Endothelial cell of umbilical vein (primary cell): ENCODE measurements around the gene NTNG1. TPM values are rescaled to one million over a fixed set of nuclear protein-coding genes. Genes with fewer than 3 reads are reported as not detected.

Source experiments
- BruUV-seq: library from RNA; stranded (reverse); fragments of 400-500 nt; replicated peaks from 2 replicates; lab custom pipeline; 2021; lab: Mats Ljungman, UMichigan
- CTCF ChIA-PET: fragments of 300-600, 350-600 bp; sonication (Branson Sonifier 250); formaldehyde crosslinking; loops from one replicate; lab custom pipeline; 2021; ENCODE audit warnings: antibody characterized with exemption, inconsistent platforms; lab: Charles Lee
- POLR2A ChIA-PET: fragments of 300-600, 350-600 bp; sonication (Branson Sonifier 250); formaldehyde crosslinking; loops from one replicate; lab custom pipeline; 2021; ENCODE audit warnings: antibody characterized with exemption, inconsistent platforms; lab: Charles Lee
- DNase-seq: peaks from one replicate; pipeline ENCODE4 v3.0.0-alpha.2; 2011; ENCODE audit warnings: low read depth, low spot score
- FAIRE-seq: peaks from 2 replicates; lab custom pipeline; 2011; peaks lifted over from hg19 to GRCh38; lab: Jason Lieb, UNC
- H2AFZ ChIP-seq: 2 replicates; pipeline ENCODE4 v1.6.0; 2012; ENCODE audit warnings: low read depth, low read length, control low read depth, inconsistent platforms
- H3K27ac ChIP-seq: 2 replicates; pipeline ENCODE4 v1.5.1; 2011; ENCODE audit warnings: low read depth, mild to moderate bottlenecking, control low read depth, low read length, moderate library complexity; ENCODE audit not compliant: insufficient read depth
- H3K27me3 ChIP-seq, 2 experiments: 2 replicates each; pipeline versions ENCODE4 v1.6.0 to v1.6.1; 2011; ENCODE audit warnings: low read length in 2 of 2, mixed read lengths in 1 of 2; ENCODE audit not compliant: control insufficient read depth in 2 of 2, insufficient read depth in 2 of 2
- H3K36me3 ChIP-seq, 2 experiments: 2 replicates in 1 of 2; 3 replicates in 1 of 2; pipeline ENCODE4 v1.5.1; 2011; ENCODE audit warnings: low read length in 2 of 2, mild to moderate bottlenecking in 1 of 2, moderate library complexity in 1 of 2; ENCODE audit not compliant: control insufficient read depth in 2 of 2, insufficient read depth in 2 of 2; ENCODE audit errors: extremely low read depth in 1 of 2
- H3K4me1 ChIP-seq: 3 replicates; pipeline ENCODE4 v1.5.1; 2011; ENCODE audit warnings: mild to moderate bottlenecking, low read length; ENCODE audit not compliant: control insufficient read depth, insufficient read depth; ENCODE audit errors: extremely low read depth
- H3K4me2 ChIP-seq: 2 replicates; pipeline ENCODE4 v1.6.1; 2011; ENCODE audit warnings: low read length, control low read depth, mixed read lengths; ENCODE audit not compliant: insufficient read depth
- H3K4me3 ChIP-seq, 3 experiments: fragments of 200-600 bp in 1 of 3; sonication (generic), shearing (Covaris generic) in 1 of 3; replicated peaks in 1 of 3; 2 replicates each; pipeline ENCODE4 v1.5.1; 2011 to 2016; ENCODE audit warnings: control low read depth in 3 of 3, low read length in 3 of 3, mild to moderate bottlenecking in 2 of 3, inconsistent platforms in 1 of 3, low read depth in 1 of 3, moderate library complexity in 1 of 3; ENCODE audit not compliant: insufficient read depth in 1 of 3
- H3K79me2 ChIP-seq: 2 replicates; pipeline ENCODE4 v1.6.0; 2012; ENCODE audit warnings: low read length, inconsistent platforms; ENCODE audit not compliant: control insufficient read depth, insufficient read depth
- H3K9ac ChIP-seq: replicated peaks from 2 replicates; pipeline ENCODE3; 2011; ENCODE audit warnings: low read length, control low read depth; ENCODE audit not compliant: insufficient read depth; ENCODE audit errors: extremely low read depth
- H3K9me1 ChIP-seq: replicated peaks from 3 replicates; pipeline ENCODE4 v1.6.0; 2011; ENCODE audit warnings: mild to moderate bottlenecking, low read length; ENCODE audit not compliant: control insufficient read depth, insufficient read depth; ENCODE audit errors: extremely low read depth
- H3K9me3 ChIP-seq: replicated peaks from 2 replicates; pipeline ENCODE4 v1.5.1; 2012; ENCODE audit warnings: low read length, inconsistent platforms; ENCODE audit not compliant: control insufficient read depth, insufficient read depth
- H4K20me1 ChIP-seq: replicated peaks from 2 replicates; pipeline ENCODE3; 2011; ENCODE audit warnings: mild to moderate bottlenecking, low read length; ENCODE audit not compliant: control insufficient read depth, insufficient read depth; ENCODE audit errors: extremely low read depth
- CTCF ChIP-seq, 2 donors: IDR thresholded peaks; 1 replicate in 1 of 2; 2 replicates in 1 of 2; pipeline ENCODE4 v1.5.1; 2011; ENCODE audit warnings: low read length in 2 of 2, mild to moderate bottlenecking in 2 of 2, moderate library complexity in 2 of 2, control low read depth in 1 of 2, inconsistent platforms in 1 of 2, low read depth in 1 of 2; ENCODE audit not compliant: insufficient read depth in 1 of 2; ENCODE audit errors: extremely low read depth in 1 of 2
- EZH2 ChIP-seq: IDR thresholded peaks from 2 replicates; pipeline ENCODE4 v1.6.1; 2012; ENCODE audit warnings: borderline replicate concordance, low read depth, mild to moderate bottlenecking, moderate library complexity, low read length, inconsistent platforms; ENCODE audit not compliant: severe bottlenecking
- FOS ChIP-seq: IDR thresholded peaks from 2 replicates; pipeline ENCODE4 v1.6.1; 2011; ENCODE audit warnings: mild to moderate bottlenecking, low read length, moderate library complexity, borderline replicate concordance; ENCODE audit not compliant: insufficient read depth
- GATA2 ChIP-seq: IDR thresholded peaks from 2 replicates; pipeline ENCODE4 v1.7.0; 2011; ENCODE audit warnings: low read depth, mild to moderate bottlenecking, moderate library complexity, mixed read lengths, low read length; ENCODE audit not compliant: insufficient read length, insufficient read depth
- JUN ChIP-seq: IDR thresholded peaks from 2 replicates; pipeline ENCODE4 v1.6.1; 2011; ENCODE audit warnings: borderline replicate concordance, low read depth; ENCODE audit not compliant: insufficient read length, insufficient read depth
- MAX ChIP-seq: IDR thresholded peaks from 2 replicates; pipeline ENCODE4 v1.6.1; 2011; ENCODE audit not compliant: insufficient read depth, insufficient read length
- MYC ChIP-seq: IDR thresholded peaks from one replicate; pipeline ENCODE4 v1.6.1; 2011; ENCODE audit warnings: mild to moderate bottlenecking, low read depth, low read length
- POLR2A ChIP-seq: IDR thresholded peaks from 2 replicates; pipeline ENCODE4 v1.6.1; 2012; ENCODE audit warnings: low read depth, mild to moderate bottlenecking, control low read depth, low read length
- POLR2AphosphoS5 ChIP-seq: IDR thresholded peaks from 2 replicates; pipeline ENCODE4 v1.6.1; 2012; ENCODE audit warnings: low read depth, mild to moderate bottlenecking, control low read depth, low read length, moderate library complexity; ENCODE audit not compliant: insufficient read depth
- dilution Hi-C: fragments of 300-500 bp; cut with MboI; formaldehyde crosslinking; loops from one replicate; pipeline ENCODE4 v1.15.0; 2019; ENCODE audit warnings: low sequenced_read_pairs; ENCODE audit not compliant: extremely low pct_ligation_motif_present
- intact Hi-C: fragments of 100-400 bp; cut with micrococcal nuclease; formaldehyde crosslinking; loops from one replicate; pipeline ENCODE4 v1.10.0; 2022
- polyA plus RNA-seq, 4 experiments: library from polyadenylated mRNA; depleted of rRNA in 3 of 4; stranded (reverse) in 3 of 4; unstranded in 1 of 4; fragments of >200 nt; gene quantifications; 2 replicates each; pipeline versions ENCODE4 v1.2.1 to v1.2.3, GENCODE V29; 2011 to 2012; ENCODE audit warnings: missing spikeins in 1 of 4
- total RNA-seq: library from RNA; stranded (reverse); gene quantifications from 2 replicates; pipeline ENCODE4 v1.2.3, GENCODE V29; 2021

The NTNG1 gene
- total and polyA plus RNA-seq, 2 donors (not counting 3 experiments of a cell fraction or from before 2014, with no cell fraction given) = not detected

- Histone ChIP-seq H4K20me1 (no peaks in the 10 kb centered on the region), H2AFZ (no peak overlapping the region), H3K36me3 (no peaks in the 10 kb centered on the region), H3K9ac (no peak overlapping the region), H3K4me2 (no peak overlapping the region), H3K79me2 (no peaks in the 10 kb centered on the region), H3K27me3 (no peaks in the 10 kb centered on the region), H3K4me3 (no peak overlapping the region), H3K9me3 (no peaks in the 10 kb centered on the region), H3K9me1 (no peaks in the 10 kb centered on the region), H3K4me1 (no peaks in the 10 kb centered on the region), H3K27ac (no peak overlapping the region)
- ChIA-PET POLR2A (no interaction called here), CTCF (no interaction called here)
- FAIRE-seq (no peak), DNase-seq (no peak)
- TF ChIP-seq POLR2AphosphoS5 (no peak), POLR2A (no peak), FOS (no peak), GATA2 (no peak), CTCF (IDR thresholded peaks at IDR 0.05; ENCODE audit: extremely low read depth in 1 of 2, insufficient read depth in 1 of 2, low read depth in 1 of 2, low read length in 2 of 2) (no peak), EZH2 (no peak), MAX (no peak), JUN (no peak), MYC (no peak)
- no TSS peak for BruUV-seq
- intact Hi-C loops (no loop called here), dilution Hi-C loops (no loop called here)
Observed at GRCh38 chr1:107343601-107344000, 202.8 kb downstream of the NTNG1 start.
